ENCODE data around the gene RPN1. TPM values are rescaled to one million over a fixed set of nuclear protein-coding genes. Genes with fewer than 3 reads are reported as not detected.

The RPN1 gene
- total and polyA plus RNA-seq, 2 of the 8 experiments (the other 6 are each of a cell fraction or from before 2014, with no cell fraction given) = 165 to 211 TPM

DNA sequence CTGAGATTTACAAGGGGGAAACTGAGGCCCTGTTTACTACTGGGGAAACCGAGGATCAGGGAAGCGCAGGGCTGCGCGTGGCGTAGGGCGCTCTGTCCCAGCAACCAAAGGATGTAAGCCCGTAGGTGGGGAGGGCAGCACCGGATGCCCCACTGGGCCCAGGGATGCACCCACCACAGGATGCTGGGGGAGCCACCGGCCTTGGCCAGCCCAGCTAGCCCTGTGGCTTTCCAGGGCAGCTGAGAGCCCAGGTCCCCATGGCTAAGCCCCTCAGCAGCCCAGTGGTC, 33.4 kb downstream of the RPN1 start:
- H3K23me2 ChIP-seq (ENCODE audit: low read depth, low read length) = peaks cover 12% of the 10 kb centered on the region
- 0 out of 4 replicates have a peak, but pooled peaks cover 0 to 4% of the 10 kb centered on the region in 2 experiments for H3K79me2 ChIP-seq (ENCODE audit: control insufficient read depth in 1 of 2, insufficient read depth in 2 of 2, low read length in 2 of 2)
- no peak overlapping the region for H2BK20ac ChIP-seq (ENCODE audit: low read length)
- peak overlapping the region; percentile 90 to 92 for H3K4me2 ChIP-seq (ENCODE audit: insufficient read depth in 1 of 2, low read depth in 2 of 2, low read length in 2 of 2)
- H3K56ac ChIP-seq (replicated peaks; ENCODE audit: insufficient read length, low read depth, low read length) = no peak overlapping the region
- peak overlapping the region; percentile 78; the same call in 1 of the 2 replicates for H2BK5ac ChIP-seq (ENCODE audit: low read depth, low read length)
- H3K4me3 ChIP-seq (ENCODE audit: extremely low read depth in 1 of 4, insufficient read depth in 2 of 4, low read depth in 3 of 4, low read length in 4 of 4) = peak overlapping the region; percentile 27 to 94 (median 78)
- FAIRE-seq (no peak), DNase-seq (ENCODE audit: low read depth in 1 of 2, low spot score in 2 of 2) (no peak)
- H3K14ac ChIP-seq (ENCODE audit: insufficient read length) = no peak overlapping the region
- H2AK5ac ChIP-seq (ENCODE audit: low read depth, low read length) = peak overlapping the region; percentile 65; the same call in 1 of the 2 replicates
- H2BK15ac ChIP-seq (ENCODE audit: low read length) = no peak overlapping the region; the same call in 1 of the 2 replicates
- H4K20me1 ChIP-seq (replicated peaks in 1 of 2; ENCODE audit: control insufficient read depth in 1 of 2, insufficient read depth in 2 of 2, low read length in 2 of 2) = peaks cover 4 to 15% of the 10 kb centered on the region in 2 experiments
- POLR2A ChIA-PET (ENCODE audit: partially characterized antibody) = interaction anchor here (0.6 to 1.4 kb wide), 6 partner anchors 9 to 232 kb away, joined by 3 to 10 read pairs (median 3); partner anchors contain the start of gene RPN1
- no peak overlapping the region for H2BK12ac ChIP-seq (ENCODE audit: low read depth, low read length)
- H3K4me1 ChIP-seq (replicated peaks in 1 of 4; ENCODE audit: control insufficient read depth in 3 of 4, insufficient read depth in 4 of 4, low read length in 3 of 4) = peaks cover 0 to 7% (median 5%) of the 10 kb centered on the region in 4 experiments; a peak in 6 of 7 replicates
- H4K91ac ChIP-seq (replicated peaks; ENCODE audit: insufficient read length, low read length) = peak overlapping the region; percentile 80
- H4K5ac ChIP-seq (ENCODE audit: insufficient read length, low read depth, low read length) = peak overlapping the region; percentile 44
- peak overlapping the region; percentile 48 for H3K18ac ChIP-seq (ENCODE audit: extremely low read depth, low read length)
- H3K9ac ChIP-seq (replicated peaks in 1 of 4; ENCODE audit: extremely low read depth in 1 of 4, low read depth in 3 of 4, low read length in 3 of 4) = peak overlapping the region in 3 of 4 experiments; percentile 17 to 56 (median 36); a peak in 4 of 7 replicates
- 88% methylated on average over 9 of the region's 9 CpGs; no CpG with 5 or more reads in 1 of the 2 experiments for WGBS, 2 experiments (ENCODE audit: extremely low coverage in 1 of 2, insufficient coverage in 1 of 2, insufficient read length in 1 of 2, insufficient replicate concordance in 2 of 2, low coverage in 1 of 2, low lambda C conversion rate in 2 of 2, missing lambda C conversion rate in 1 of 2)
- no peak overlapping the region for H2BK120ac ChIP-seq (replicated peaks; ENCODE audit: low read depth, low read length)
- H3K27ac ChIP-seq (ENCODE audit: low read depth, low read length) = peak overlapping the region; percentile 49; the same call in 1 of the 2 replicates
- peak overlapping the region; percentile 3; the same call in 1 of the 2 replicates for H2AFZ ChIP-seq (ENCODE audit: low read length)
- H3K9me3 ChIP-seq (ENCODE audit: insufficient read depth in 2 of 2, low read depth in 1 of 2, low read length in 1 of 2) = no peaks in the 10 kb centered on the region
- H3K36me3 ChIP-seq (ENCODE audit: control insufficient read depth in 2 of 4, insufficient read depth in 4 of 4, low read length in 3 of 4) = peaks cover 14 to 23% (median 17%) of the 10 kb centered on the region in 4 experiments
- CTCF ChIA-PET (ENCODE audit: partially characterized antibody) = interaction anchor here (0.6 to 2.7 kb wide), 25 partner anchors 9 to 365 kb away, joined by 3 to 12 read pairs (median 4); no protein-coding TSS in a partner anchor
- no peak overlapping the region for H3K23ac ChIP-seq (ENCODE audit: insufficient read length)
- peak overlapping the region; percentile 87 for H4K8ac ChIP-seq (ENCODE audit: extremely low read depth, insufficient read depth, low read length)
- peaks cover 6% of the 10 kb centered on the region for H3K79me1 ChIP-seq (ENCODE audit: low read depth, low read length)
- H3K27me3 ChIP-seq (replicated peaks in 1 of 4; ENCODE audit: control insufficient read depth in 3 of 4, extremely low read depth in 1 of 4, insufficient read depth in 3 of 4, low read length in 3 of 4) = no peaks in the 10 kb centered on the region
- H3K4ac ChIP-seq (replicated peaks; ENCODE audit: insufficient read length, low read depth, low read length) = no peak overlapping the region
- TF ChIP-seq, protein P1, sequence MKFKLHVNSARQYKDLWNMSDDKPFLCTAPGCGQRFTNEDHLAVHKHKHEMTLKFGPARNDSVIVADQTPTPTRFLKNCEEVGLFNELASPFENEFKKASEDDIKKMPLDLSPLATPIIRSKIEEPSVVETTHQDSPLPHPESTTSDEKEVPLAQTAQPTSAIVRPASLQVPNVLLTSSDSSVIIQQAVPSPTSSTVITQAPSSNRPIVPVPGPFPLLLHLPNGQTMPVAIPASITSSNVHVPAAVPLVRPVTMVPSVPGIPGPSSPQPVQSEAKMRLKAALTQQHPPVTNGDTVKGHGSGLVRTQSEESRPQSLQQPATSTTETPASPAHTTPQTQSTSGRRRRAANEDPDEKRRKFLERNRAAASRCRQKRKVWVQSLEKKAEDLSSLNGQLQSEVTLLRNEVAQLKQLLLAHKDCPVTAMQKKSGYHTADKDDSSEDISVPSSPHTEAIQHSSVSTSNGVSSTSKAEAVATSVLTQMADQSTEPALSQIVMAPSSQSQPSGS (IDR thresholded peaks at IDR 0.05; ENCODE audit: low read length) = no peak
- TF ChIP-seq FOSL1 (IDR thresholded peaks at IDR 0.05; ENCODE audit: insufficient read depth, low read depth, low read length) = no peak
- TF ChIP-seq BRCA1 (IDR thresholded peaks at IDR 0.05; ENCODE audit: low read depth, low read length) = no peak
- no peak for TF ChIP-seq MAX (IDR thresholded peaks at IDR 0.05)
- no peak for TF ChIP-seq NANOG (IDR thresholded peaks at IDR 0.05; ENCODE audit: insufficient read depth, low read depth, low read length, poor library complexity, severe bottlenecking)
- no peak for TF ChIP-seq TAF7 (optimal IDR thresholded peaks at IDR 0.05; ENCODE audit: borderline replicate concordance, low read depth, low read length)
- no peak for TF ChIP-seq POU5F1 (IDR thresholded peaks at IDR 0.05; ENCODE audit: low read depth, low read length)
- TF ChIP-seq RBBP5 (IDR thresholded peaks at IDR 0.05; ENCODE audit: borderline replicate concordance, low read depth, low read length) = no peak
- no peak for TF ChIP-seq CTBP2 (IDR thresholded peaks at IDR 0.05; ENCODE audit: borderline replicate concordance, insufficient read depth, insufficient read length, low read length)
- no peak for TF ChIP-seq RXRA (IDR thresholded peaks at IDR 0.05; ENCODE audit: insufficient read depth, low read depth, low read length)
